HCT116 (cell line): ENCODE measurements around the gene OXCT1.

Source experiments
- ATF3 ChIP-seq: IDR thresholded peaks from 2 replicates; pipeline ENCODE4 v1.6.1; 2012
- ELF1 ChIP-seq: IDR thresholded peaks from 2 replicates; pipeline ENCODE4 v1.6.1; 2012; ENCODE audit warnings: low read depth, borderline replicate concordance
- EZH2 ChIP-seq: fragments of 200-600 bp; sonication (generic); IDR thresholded peaks from 2 replicates; pipeline ENCODE4 v1.6.1; 2017; ENCODE audit warnings: antibody characterized with exemption, mixed run types
- EZH2phosphoT487 ChIP-seq: fragments of 200-600 bp; IDR thresholded peaks from 2 replicates; pipeline ENCODE4 v1.6.1; 2018; ENCODE audit warnings: antibody characterized with exemption, borderline replicate concordance
- FOSL1 ChIP-seq: IDR thresholded peaks from 2 replicates; pipeline ENCODE4 v1.6.1; 2012; ENCODE audit warnings: low read depth
- JUND ChIP-seq: IDR thresholded peaks from 2 replicates; pipeline ENCODE4 v1.6.1; 2012
- MAX ChIP-seq: IDR thresholded peaks from 2 replicates; pipeline ENCODE4 v1.6.1; 2012
- POLR2A ChIP-seq: IDR thresholded peaks from 2 replicates; pipeline ENCODE4 v1.7.0; 2011; ENCODE audit warnings: borderline replicate concordance; ENCODE audit not compliant: insufficient read depth, insufficient read length; ENCODE audit errors: extremely low read depth
- RAD21 ChIP-seq: IDR thresholded peaks from 2 replicates; pipeline ENCODE4 v1.6.1; 2012; ENCODE audit warnings: low read depth, mild to moderate bottlenecking
- SP1 ChIP-seq: IDR thresholded peaks from 2 replicates; pipeline ENCODE4 v1.6.1; 2012; ENCODE audit warnings: low read depth
- ZNF274 ChIP-seq: fragments of 200-500 bp; sonication (Bioruptor generic); IDR thresholded peaks from 2 replicates; pipeline ENCODE4 v1.6.1; 2014; ENCODE audit warnings: mild to moderate bottlenecking, low read depth, low read length, inconsistent platforms
- TF ChIP-seq, protein P1 (sequence below), 3 experiments: fragments of 200-600 bp in 1 of 3; sonication (generic) in 1 of 3; IDR thresholded peaks in 2 of 3; conservative IDR thresholded peaks in 1 of 3; 2 replicates each; pipeline ENCODE4 v1.5.1; 2012 to 2017; ENCODE audit warnings: low read depth in 2 of 3, low read length in 2 of 3, antibody characterized with exemption in 1 of 3, borderline replicate concordance in 1 of 3, control low read depth in 1 of 3, mild to moderate bottlenecking in 1 of 3, mixed read lengths in 1 of 3, mixed run types in 1 of 3, moderate library complexity in 1 of 3; ENCODE audit not compliant: insufficient read depth in 1 of 3
- TF ChIP-seq, protein P2 (sequence below): IDR thresholded peaks from 2 replicates; pipeline ENCODE4 v1.6.1; 2012; ENCODE audit warnings: low read depth

DNA sequence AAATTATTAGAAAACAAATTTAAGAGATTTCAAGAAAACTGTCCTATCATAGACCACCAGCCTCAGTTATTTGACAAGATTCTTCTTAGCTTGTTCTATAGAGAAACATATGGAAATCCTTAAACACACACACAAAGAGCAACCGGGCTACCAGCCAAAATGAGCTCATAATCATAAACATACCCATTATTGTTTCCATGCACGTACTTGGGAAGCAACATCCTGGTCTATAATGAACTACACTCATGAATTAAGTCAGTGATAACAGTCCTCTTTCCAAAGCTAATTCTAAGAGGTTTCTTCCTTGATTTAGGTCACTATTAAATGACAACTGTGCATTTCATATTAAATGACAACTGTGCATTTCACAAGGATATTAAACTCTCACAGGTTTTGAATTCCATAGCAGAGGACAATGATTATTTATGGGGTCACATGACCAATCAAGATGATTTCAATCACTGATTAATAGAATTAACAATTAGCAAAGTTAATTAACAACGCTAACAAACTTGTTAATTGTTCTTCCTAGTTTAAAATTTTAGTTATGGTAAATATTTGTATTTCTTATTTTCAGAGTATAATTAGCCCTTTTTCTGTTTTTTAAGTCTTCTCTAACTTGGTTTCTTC is 77.0 kb downstream of the OXCT1 start:
- TF ChIP-seq, protein P1, sequence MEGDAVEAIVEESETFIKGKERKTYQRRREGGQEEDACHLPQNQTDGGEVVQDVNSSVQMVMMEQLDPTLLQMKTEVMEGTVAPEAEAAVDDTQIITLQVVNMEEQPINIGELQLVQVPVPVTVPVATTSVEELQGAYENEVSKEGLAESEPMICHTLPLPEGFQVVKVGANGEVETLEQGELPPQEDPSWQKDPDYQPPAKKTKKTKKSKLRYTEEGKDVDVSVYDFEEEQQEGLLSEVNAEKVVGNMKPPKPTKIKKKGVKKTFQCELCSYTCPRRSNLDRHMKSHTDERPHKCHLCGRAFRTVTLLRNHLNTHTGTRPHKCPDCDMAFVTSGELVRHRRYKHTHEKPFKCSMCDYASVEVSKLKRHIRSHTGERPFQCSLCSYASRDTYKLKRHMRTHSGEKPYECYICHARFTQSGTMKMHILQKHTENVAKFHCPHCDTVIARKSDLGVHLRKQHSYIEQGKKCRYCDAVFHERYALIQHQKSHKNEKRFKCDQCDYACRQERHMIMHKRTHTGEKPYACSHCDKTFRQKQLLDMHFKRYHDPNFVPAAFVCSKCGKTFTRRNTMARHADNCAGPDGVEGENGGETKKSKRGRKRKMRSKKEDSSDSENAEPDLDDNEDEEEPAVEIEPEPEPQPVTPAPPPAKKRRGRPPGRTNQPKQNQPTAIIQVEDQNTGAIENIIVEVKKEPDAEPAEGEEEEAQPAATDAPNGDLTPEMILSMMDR (IDR thresholded peaks at IDR 0.05 in 2 of 3, conservative IDR thresholded peaks at IDR 0.05 in 1 of 3; ENCODE audit: borderline replicate concordance in 1 of 3, insufficient read depth in 1 of 3, low read depth in 2 of 3, low read length in 2 of 3) = no peak
- TF ChIP-seq POLR2A (no peak), ATF3 (no peak), EZH2 (no peak), MAX (no peak), FOSL1 (no peak), RAD21 (no peak), SP1 (no peak), ELF1 (no peak), ZNF274 (no peak), JUND (no peak), EZH2phosphoT487 (no peak)
- TF ChIP-seq, protein P2, sequence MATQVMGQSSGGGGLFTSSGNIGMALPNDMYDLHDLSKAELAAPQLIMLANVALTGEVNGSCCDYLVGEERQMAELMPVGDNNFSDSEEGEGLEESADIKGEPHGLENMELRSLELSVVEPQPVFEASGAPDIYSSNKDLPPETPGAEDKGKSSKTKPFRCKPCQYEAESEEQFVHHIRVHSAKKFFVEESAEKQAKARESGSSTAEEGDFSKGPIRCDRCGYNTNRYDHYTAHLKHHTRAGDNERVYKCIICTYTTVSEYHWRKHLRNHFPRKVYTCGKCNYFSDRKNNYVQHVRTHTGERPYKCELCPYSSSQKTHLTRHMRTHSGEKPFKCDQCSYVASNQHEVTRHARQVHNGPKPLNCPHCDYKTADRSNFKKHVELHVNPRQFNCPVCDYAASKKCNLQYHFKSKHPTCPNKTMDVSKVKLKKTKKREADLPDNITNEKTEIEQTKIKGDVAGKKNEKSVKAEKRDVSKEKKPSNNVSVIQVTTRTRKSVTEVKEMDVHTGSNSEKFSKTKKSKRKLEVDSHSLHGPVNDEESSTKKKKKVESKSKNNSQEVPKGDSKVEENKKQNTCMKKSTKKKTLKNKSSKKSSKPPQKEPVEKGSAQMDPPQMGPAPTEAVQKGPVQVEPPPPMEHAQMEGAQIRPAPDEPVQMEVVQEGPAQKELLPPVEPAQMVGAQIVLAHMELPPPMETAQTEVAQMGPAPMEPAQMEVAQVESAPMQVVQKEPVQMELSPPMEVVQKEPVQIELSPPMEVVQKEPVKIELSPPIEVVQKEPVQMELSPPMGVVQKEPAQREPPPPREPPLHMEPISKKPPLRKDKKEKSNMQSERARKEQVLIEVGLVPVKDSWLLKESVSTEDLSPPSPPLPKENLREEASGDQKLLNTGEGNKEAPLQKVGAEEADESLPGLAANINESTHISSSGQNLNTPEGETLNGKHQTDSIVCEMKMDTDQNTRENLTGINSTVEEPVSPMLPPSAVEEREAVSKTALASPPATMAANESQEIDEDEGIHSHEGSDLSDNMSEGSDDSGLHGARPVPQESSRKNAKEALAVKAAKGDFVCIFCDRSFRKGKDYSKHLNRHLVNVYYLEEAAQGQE = no peak
